Keratinocyte (primary cell): ENCODE measurements around the gene CD44. TPM values are rescaled to one million over a fixed set of nuclear protein-coding genes. Genes with fewer than 3 reads are reported as not detected.

Experiments
- DNase-seq: peaks from one replicate; pipeline ENCODE4 v3.0.0-alpha.2; 2011; ENCODE audit warnings: low read depth, missing footprints, low spot score
- FAIRE-seq: peaks from 2 replicates; lab custom pipeline; 2011; peaks lifted over from hg19 to GRCh38; lab: Jason Lieb, UNC
- H2AFZ ChIP-seq: 2 replicates; pipeline ENCODE4 v1.6.0; 2012; ENCODE audit warnings: low read length, control low read depth, inconsistent platforms; ENCODE audit not compliant: control insufficient read depth
- H3K27ac ChIP-seq: 2 replicates; pipeline ENCODE4 v1.5.1; 2011; ENCODE audit warnings: low read length; ENCODE audit not compliant: control insufficient read depth, insufficient read depth
- H3K27me3 ChIP-seq: 3 replicates; pipeline ENCODE4 v1.6.0; 2011; ENCODE audit warnings: low read length; ENCODE audit not compliant: control insufficient read depth, insufficient read depth; ENCODE audit errors: extremely low read depth
- H3K36me3 ChIP-seq, 2 experiments: 2 replicates in 1 of 2; 3 replicates in 1 of 2; pipeline ENCODE4 v1.5.1; 2011; ENCODE audit warnings: low read length in 2 of 2, mild to moderate bottlenecking in 1 of 2; ENCODE audit not compliant: control insufficient read depth in 2 of 2, insufficient read depth in 2 of 2; ENCODE audit errors: extremely low read depth in 1 of 2
- H3K4me1 ChIP-seq: 3 replicates; pipeline ENCODE4 v1.5.1; 2011; ENCODE audit warnings: low read length; ENCODE audit not compliant: control insufficient read depth, insufficient read depth; ENCODE audit errors: extremely low read depth
- H3K4me2 ChIP-seq: 3 replicates; pipeline ENCODE4 v1.6.0; 2011; ENCODE audit warnings: low read depth, low read length; ENCODE audit not compliant: control insufficient read depth, insufficient read depth; ENCODE audit errors: extremely low read depth
- H3K4me3 ChIP-seq, 3 experiments: fragments of 200-600 bp in 1 of 3; sonication (generic) in 1 of 3; 2 replicates in 2 of 3; 3 replicates in 1 of 3; pipeline ENCODE4 v1.5.1; 2011 to 2016; ENCODE audit warnings: low read length in 3 of 3, mild to moderate bottlenecking in 3 of 3, control low read depth in 2 of 3, inconsistent platforms in 1 of 3, low read depth in 1 of 3, mixed read lengths in 1 of 3, mixed run types in 1 of 3, moderate library complexity in 1 of 3; ENCODE audit not compliant: control insufficient read depth in 2 of 3, insufficient read depth in 2 of 3; ENCODE audit errors: extremely low read depth in 1 of 3
- H3K79me2 ChIP-seq: 2 replicates; pipeline ENCODE4 v1.6.0; 2012; ENCODE audit warnings: low read length; ENCODE audit not compliant: control insufficient read depth, insufficient read depth
- H3K9ac ChIP-seq: 3 replicates; pipeline ENCODE4 v1.6.0; 2011; ENCODE audit warnings: low read length; ENCODE audit not compliant: control insufficient read depth, insufficient read depth; ENCODE audit errors: extremely low read depth
- H3K9me1 ChIP-seq: 3 replicates; pipeline ENCODE4 v1.6.0; 2011; ENCODE audit warnings: low read length; ENCODE audit not compliant: control insufficient read depth, insufficient read depth; ENCODE audit errors: extremely low read depth
- H3K9me3 ChIP-seq: 2 replicates; pipeline ENCODE4 v1.5.1; 2012; ENCODE audit warnings: low read depth, low read length; ENCODE audit not compliant: control insufficient read depth
- H4K20me1 ChIP-seq: 3 replicates; pipeline ENCODE4 v1.6.0; 2011; ENCODE audit warnings: low read length; ENCODE audit not compliant: control insufficient read depth, insufficient read depth; ENCODE audit errors: extremely low read depth
- CTCF ChIP-seq, 3 experiments: IDR thresholded peaks in 1 of 3; conservative IDR thresholded peaks in 1 of 3; optimal IDR thresholded peaks in 1 of 3; 2 replicates in 2 of 3; 3 replicates in 1 of 3; pipeline versions ENCODE3 to v1.5.1; 2011; ENCODE audit warnings: low read length in 3 of 3, mild to moderate bottlenecking in 3 of 3, moderate library complexity in 2 of 3, control low read depth in 1 of 3, inconsistent platforms in 1 of 3; ENCODE audit not compliant: insufficient read depth in 2 of 3; ENCODE audit errors: extremely low read depth in 1 of 3
- EZH2 ChIP-seq: IDR thresholded peaks from one replicate; pipeline ENCODE4 v1.6.1; 2012; ENCODE audit warnings: inconsistent platforms, mild to moderate bottlenecking, low read length, moderate library complexity
- dilution Hi-C: fragments of 300-500 bp; cut with MboI; formaldehyde crosslinking; loops from one replicate; pipeline ENCODE4 v1.7.0; 2020; ENCODE audit warnings: low sequenced_read_pairs; ENCODE audit not compliant: extremely low pct_ligation_motif_present
- polyA plus RNA-seq, 5 experiments: library from polyadenylated mRNA; depleted of rRNA in 3 of 5; stranded (reverse) in 3 of 5; stranded (forward) in 1 of 5; unstranded in 1 of 5; fragments of >200 nt; gene quantifications; 1 replicate in 1 of 5; 2 replicates in 3 of 5; 3 replicates in 1 of 5; pipeline versions ENCODE4 v1.2.1 to v1.2.3, GENCODE V29; 2011 to 2012; ENCODE audit warnings: missing spikeins in 2 of 5, low read depth in 1 of 5, low replicate concordance in 1 of 5

Gene CD44
- polyA plus RNA-seq, 1 donor (not counting 4 experiments of a cell fraction or from before 2014, with no cell fraction given): 2,038 TPM

- no peak overlapping the region for H3K27ac ChIP-seq
- H4K20me1 ChIP-seq: peaks cover 11% of the 10 kb centered on the region
- H3K36me3 ChIP-seq: peaks cover 41 to 71% of the 10 kb centered on the region in 2 experiments
- DNase-seq (no peak), FAIRE-seq (no peak)
- dilution Hi-C loops: no loop called here
- H3K9me3 ChIP-seq: no peaks in the 10 kb centered on the region
- H3K9me1 ChIP-seq: no peaks in the 10 kb centered on the region
- no peaks in the 10 kb centered on the region for H3K4me1 ChIP-seq
- TF ChIP-seq EZH2 (no peak), CTCF (optimal IDR thresholded peaks at IDR 0.05 in 1 of 3, IDR thresholded peaks at IDR 0.05 in 1 of 3, conservative IDR thresholded peaks at IDR 0.05 in 1 of 3; ENCODE audit: extremely low read depth in 1 of 3, insufficient read depth in 2 of 3, low read length in 3 of 3) (no peak)
- H2AFZ ChIP-seq: no peak overlapping the region
- H3K27me3 ChIP-seq: no peaks in the 10 kb centered on the region
- no peak overlapping the region for H3K4me2 ChIP-seq
- H3K4me3 ChIP-seq: no peak overlapping the region
- H3K9ac ChIP-seq: no peak overlapping the region
- peaks cover 78% of the 10 kb centered on the region for H3K79me2 ChIP-seq
Observed at GRCh38 chr11:35185696-35186095, 46.7 kb downstream of the CD44 start.

GRCh38 chr11:35187996-35188395 lies 49.0 kb downstream of the CD44 start:
- peaks cover 20% of the 10 kb centered on the region for H4K20me1 ChIP-seq

More at GRCh38 chr11:35187996-35188395, 49.0 kb downstream of the CD44 start:
- no peak overlapping the region for H2AFZ ChIP-seq
- no peak for TF ChIP-seq CTCF (optimal IDR thresholded peaks at IDR 0.05 in 1 of 3, IDR thresholded peaks at IDR 0.05 in 1 of 3, conservative IDR thresholded peaks at IDR 0.05 in 1 of 3; ENCODE audit: extremely low read depth in 1 of 3, insufficient read depth in 2 of 3, low read length in 3 of 3)
- TF ChIP-seq EZH2: no peak
- H3K79me2 ChIP-seq: peaks cover 82% of the 10 kb centered on the region
- H3K9me1 ChIP-seq: no peaks in the 10 kb centered on the region
- no peak overlapping the region for H3K4me3 ChIP-seq
- dilution Hi-C loops: no loop called here
- H3K27me3 ChIP-seq: no peaks in the 10 kb centered on the region
- peaks cover 56 to 70% of the 10 kb centered on the region in 2 experiments for H3K36me3 ChIP-seq
- H3K27ac ChIP-seq: no peak overlapping the region
- no peaks in the 10 kb centered on the region for H3K9me3 ChIP-seq
- H3K4me2 ChIP-seq: no peak overlapping the region
- DNase-seq: no peak
- no peak overlapping the region for H3K9ac ChIP-seq
- no peaks in the 10 kb centered on the region for H3K4me1 ChIP-seq
- FAIRE-seq: no peak
